NCI-H460 (cell line): ENCODE results near the gene ADAMTSL3. TPM values are rescaled to one million over a fixed set of nuclear protein-coding genes. Genes with fewer than 3 reads are reported as not detected.
"Not testable (repeated sequence)": the region's sequence is repeated elsewhere in the genome, so short reads cannot be mapped to it uniquely, and the experiment has no call there.

Experiments
- DNase-seq: peaks from one replicate; pipeline ENCODE4 v3.0.0-alpha.2; 2016; ENCODE audit warnings: low read depth; ENCODE audit errors: extremely low read depth
- total RNA-seq: library from RNA; depleted of rRNA; stranded (reverse); fragments of >200 nt; shearing (Covaris generic); gene quantifications from 2 replicates; pipeline ENCODE4 v1.2.3, GENCODE V29; 2014

The ADAMTSL3 gene
- total RNA-seq, 1 experiment from 2014 or later: not detected

DNA sequence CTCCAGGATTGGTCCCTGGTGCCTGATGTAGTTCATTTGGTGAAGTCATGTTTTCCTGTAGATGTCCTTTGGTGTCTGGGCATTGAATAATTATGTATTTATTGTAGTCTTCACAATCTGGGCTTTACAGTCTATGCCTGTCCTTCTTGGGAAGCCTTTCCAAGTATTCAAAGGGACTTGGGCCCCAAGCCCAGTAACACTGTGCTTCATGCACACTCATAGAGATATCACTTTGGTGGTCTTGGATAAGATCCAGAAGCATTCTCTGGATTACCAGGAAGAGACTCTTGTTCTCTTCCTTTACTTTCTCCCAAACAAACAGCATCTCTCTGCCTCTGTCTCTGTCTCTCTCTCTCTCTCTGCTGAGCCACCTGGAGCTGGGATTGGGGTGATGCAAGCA, 300.6 kb downstream of the ADAMTSL3 start:
- DNase-seq: no peak

DNA sequence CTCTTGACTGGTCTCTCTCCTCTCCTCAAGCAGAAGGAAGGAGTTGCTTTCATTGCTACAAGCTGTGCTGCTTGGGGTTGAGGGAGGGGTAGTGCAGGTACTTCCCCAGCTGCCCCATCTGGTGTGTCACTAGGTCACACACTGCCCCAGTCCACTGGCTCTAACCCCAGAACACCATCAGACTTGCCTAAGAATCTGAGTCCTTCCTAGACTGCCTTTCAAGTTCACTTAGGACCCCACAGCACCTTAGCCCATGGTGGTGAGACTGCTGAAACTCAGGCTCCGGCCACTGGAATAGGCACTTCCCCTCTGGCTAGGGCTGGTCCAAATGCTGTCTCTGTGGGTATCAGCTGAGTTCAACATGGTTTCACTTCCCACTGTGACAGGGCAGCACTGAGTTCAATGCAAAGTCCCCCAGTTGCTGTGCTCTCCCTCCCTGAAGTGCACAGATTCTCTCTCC, 301.9 kb downstream of the ADAMTSL3 start:
- no peak for DNase-seq

DNA sequence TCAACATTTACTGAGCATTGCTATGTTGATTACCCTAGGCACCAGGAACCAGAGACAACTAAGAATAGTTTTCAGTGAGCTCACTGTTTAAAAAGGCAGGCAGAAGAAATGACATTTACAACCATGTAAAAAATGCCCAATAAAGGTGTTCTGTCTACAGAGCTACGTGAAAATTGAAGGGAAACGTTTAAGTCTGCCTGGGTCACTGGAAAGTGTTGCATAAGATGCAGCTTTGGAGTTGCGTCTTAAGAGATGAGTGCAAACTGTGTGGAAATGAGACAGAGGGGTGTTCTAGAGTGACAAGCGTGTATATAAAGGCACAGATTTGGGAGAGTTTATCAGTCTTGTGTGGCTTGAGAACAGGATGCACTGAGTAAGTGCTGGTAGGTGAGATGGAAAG, 303.0 kb downstream of the ADAMTSL3 start:
- DNase-seq: no peak

DNA sequence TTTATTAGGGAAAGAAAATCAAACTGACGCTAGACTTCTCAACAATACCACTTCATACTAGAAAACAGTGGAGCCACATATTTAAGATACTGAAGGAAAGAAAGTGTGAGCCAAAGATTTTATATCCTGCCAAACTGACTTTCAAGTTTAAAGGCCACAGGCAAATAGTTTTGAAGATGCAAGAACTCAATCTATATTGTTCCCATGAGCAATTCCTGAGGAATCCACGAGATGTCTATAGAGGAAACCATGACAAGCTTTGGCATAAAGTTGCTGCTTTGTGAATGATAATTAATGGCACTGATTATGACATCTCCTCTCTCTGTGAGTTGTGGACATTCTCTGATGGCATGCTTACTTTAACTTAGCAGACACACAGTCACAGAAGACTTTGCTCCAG, 305.6 kb downstream of the ADAMTSL3 start:
- no peak for DNase-seq

DNA sequence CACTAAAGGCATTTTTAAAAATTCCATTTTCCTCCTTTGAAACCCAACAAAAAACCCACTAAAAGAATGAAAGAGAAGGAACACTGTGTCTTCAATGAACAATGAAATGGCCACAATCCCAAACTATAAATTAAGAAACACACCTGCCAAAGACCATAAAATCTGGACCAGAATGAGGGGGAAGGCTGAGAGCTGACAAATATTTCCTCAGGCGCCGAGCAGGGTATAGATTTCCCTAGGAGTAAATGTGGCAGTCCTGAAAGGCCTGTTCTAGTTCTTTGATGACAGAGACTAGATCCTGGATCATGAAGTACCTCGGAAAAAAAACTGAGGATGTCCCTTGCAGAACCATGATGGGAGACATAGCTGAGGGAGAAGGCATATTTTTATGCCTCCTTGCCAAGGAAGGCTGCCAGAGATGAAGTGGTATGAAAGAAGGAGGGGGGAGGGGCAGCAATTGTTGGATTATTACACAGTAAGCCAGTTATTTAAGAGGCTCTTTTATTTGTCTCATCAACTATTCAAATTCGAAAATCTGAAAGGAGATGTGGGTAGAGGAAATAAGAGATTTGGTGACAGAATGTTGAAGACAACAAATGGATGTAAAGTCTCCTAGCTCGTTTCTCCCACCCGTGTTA, 306.4 kb downstream of the ADAMTSL3 start:
- DNase-seq: no peak

DNA sequence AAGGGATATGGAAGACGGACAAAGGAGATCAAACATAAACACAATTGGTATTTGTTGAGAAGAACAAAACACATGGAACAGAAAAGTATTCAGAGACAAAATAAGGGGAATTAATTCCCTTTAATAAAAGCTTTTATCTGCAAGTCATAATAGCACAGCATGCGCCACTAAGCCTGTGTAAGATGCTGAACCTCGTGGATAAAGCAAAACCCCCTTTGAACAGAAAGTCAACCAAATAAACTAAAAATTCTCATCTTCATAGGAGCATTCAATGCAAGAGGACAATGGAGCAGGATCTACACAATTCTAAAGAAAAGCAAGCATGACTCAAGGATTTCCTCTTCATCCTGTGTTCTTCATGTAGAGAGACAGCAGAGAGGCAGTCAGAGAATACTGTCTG, 307.4 kb downstream of the ADAMTSL3 start:
- DNase-seq: no peak

DNA sequence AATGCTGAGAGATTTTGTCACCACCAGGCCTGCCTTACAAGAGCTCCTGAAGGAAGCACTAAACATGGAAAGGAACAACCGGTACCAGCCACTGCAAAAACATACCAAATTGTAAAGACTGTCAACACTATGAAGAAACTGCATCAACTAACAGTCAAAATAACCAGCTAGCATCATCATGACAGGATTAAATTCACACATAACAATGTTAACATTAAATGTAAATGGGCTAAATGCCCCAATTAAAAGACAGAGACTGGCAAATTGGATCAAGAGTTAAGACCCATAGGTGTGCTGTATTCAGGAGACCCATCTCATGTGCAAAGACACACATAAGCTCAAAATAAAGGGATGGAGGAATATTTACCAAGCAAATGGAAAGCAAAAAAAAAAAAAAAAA, 311.0 kb downstream of the ADAMTSL3 start:
- not testable (repeated sequence) for DNase-seq

DNA sequence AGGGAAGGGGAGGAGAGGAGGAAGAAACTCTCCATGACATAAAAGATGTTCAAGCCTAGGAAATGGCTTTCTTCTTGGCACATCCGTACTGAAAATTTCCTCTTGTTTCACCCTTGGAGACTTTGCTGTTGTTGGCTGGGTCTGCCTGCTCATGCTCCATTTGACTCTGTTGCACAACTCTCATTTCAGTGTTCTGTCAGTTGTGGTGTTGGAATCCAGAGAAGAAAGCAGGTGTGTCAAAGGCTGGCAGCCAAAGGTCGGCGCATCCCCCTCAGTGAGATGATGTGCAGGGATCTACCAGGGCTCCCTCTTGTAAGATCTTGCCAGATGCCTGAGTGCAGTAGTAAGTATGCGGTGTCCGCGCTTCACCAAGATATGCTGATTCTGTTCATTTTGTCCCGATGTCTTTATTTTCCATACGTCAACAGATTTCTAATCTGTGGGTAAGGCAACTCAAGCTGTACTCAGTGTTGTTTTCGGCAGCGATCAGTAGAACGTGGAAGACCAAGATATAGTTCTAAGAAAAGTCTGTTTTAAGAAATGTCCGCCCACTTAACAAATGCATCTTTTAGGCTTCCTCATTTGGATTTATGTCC, 316.5 kb downstream of the ADAMTSL3 start:
- DNase-seq: no peak

DNA sequence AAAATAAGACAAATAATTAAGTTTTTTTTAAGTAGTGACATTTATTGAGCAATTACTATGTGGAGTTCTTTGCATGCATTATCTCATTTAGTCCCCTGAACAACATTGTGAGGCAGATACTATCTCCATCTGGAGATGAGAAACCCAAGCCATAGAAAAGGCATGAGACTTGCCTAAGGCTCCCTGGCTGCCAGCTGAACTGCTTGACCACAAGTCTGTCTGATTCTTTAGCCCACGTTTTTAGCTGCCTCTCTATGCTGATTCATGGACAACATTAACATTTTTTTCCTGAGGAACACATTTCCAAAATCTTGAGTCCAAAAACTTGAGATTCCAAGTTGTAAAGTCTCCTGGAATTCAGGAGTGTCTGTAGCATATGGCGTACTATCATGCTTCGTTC, 318.1 kb downstream of the ADAMTSL3 start:
- no peak for DNase-seq

DNA sequence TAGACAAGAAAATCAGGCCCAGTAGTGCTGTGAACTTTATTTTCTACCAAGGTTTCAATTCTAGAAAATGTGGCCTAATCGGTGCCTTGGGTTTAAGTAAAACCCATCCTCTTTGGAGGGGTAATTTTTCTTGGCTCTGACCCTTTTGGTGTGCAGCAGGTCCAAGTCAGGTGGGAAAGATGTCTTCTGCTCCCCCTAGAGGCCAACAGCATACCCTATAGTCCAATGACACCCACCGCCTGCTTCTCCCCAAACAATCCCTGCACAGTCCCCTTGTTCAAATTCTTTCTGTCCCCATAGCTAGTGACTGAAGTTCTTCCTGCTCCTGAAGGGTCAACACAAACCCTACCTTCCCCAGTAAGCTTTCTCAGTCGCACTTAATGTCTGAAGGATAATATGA, 319.9 kb downstream of the ADAMTSL3 start:
- no peak for DNase-seq

DNA sequence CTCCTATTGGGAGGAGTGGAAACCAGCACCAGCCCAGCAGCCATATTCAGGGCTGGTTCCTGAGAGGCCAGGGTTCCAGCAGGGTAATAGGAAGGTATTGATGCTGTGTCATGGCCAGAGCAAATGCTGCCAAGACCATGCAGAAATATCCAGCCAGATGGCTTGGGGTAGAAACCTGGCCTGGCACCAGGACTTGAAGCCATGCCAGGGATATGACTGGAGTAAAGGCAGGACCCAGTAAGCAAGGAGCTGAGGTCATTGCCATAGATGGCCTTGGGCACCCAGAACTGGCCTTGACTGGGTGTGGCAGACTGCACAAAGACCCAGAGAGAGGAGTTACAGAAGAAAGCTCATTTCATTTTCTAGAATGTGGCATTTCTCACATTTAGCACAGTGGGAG, 324.1 kb downstream of the ADAMTSL3 start:
- no peak for DNase-seq

DNA sequence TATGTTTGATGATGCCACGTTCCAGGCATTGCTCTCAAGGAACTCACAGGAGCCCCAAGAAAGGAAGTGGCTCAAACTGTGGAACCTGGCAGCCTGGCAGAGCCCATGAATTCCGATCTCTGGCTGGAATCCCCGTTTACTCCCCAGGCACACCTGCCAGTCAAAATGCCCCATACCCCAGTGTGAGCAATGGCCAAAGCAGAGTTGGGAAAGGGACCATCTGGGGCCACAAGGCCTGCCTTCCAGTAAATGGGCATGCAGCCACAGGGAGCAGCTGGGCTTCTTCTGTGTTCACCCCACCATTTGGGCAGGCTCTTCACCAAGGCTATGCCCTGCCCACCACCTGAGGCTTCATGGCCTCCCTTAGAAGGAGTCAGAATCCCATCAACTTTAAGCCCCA, 324.7 kb downstream of the ADAMTSL3 start:
- DNase-seq: no peak

DNA sequence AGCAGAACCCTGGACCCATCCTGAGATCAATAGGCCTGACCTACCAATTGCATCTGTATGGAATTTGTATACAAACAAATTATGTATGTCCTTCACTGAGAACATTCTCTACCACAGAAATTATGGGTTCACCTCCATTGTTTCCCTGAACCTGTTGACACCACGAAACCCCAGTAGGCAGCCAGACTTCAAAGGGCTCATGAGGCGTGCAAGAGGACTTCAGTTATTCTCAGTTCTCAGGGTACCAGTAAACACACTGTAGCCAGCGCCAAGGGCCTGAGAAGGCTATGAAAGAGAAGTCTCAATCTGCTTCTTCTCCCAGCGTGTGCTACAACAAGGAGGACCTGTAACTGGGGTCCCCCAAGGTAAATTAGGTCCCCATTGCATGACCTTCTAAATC, 326.7 kb downstream of the ADAMTSL3 start:
- DNase-seq: no peak

DNA sequence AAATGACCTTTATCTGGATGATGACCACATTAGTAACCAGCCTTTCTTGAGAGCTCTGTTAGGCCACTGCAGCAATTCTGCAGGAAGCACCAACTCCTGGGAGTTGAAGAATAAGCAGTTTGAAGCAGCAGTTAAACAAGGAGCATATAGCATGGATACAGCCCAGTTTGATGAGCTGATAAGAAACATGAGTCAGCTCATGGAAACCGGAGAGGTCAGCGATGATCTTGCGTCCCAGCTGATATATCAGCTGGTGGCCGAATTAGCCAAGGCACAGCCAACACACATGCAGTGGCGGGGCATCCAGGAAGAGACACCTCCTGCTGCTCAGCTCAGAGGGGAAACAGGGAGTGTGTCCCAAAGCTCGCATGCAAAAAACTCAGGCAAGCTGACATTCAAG, 328.8 kb downstream of the ADAMTSL3 start:
- no peak for DNase-seq

DNA sequence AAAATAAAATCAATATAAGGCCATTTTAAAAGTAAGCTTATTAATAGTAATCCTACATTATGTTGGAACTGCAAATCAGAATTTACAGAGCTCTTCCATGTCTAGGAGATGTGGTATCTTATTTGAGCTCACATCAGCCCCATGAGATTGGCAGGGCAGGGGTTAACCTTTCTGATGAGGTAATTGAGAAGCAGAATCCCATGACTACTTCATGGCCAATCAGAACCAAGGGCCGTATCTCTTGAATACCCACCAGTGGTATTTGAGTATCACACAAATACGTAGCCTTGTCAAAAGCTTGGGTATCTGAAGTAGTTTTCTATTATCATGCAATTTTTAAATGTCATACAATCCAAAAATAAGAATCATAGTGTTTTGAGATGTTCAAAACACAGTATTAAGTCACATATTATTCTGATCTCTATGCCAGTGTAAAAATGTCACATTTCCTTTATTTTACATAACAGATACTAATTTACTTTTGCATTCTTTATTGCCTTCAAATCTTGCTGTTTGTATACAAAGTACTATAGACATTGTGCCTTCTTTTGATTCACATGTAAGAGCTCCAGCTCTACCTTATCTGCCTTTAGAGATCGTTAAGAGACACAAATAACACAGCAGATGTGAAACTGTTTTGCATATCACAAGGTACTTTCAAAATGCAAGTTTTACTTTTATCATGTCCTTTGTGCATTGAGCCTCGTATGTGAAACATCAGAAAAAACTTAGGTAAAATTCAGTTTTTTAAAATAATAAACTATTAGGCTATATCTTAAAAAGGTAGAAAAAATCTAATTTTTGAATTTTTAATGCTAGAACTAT, 329.9 kb downstream of the ADAMTSL3 start:
- no peak for DNase-seq

DNA sequence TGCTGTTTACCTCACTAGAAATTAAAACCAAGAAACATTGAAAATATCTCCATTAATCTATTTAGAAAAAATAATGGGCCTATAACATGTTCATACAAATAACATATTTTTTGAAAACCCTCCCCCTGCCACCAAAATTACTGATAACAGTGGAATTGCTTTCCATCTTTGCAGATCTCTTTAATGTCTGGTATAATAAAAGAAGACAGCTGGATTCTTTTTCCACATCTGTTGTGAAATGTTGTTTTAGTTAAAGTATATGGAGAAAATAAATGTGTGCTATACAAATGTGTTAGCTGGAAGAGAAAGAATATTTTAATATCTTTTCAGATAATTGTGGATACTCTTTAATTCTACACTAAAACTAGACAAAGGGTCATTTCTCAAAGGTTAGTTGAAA, 330.7 kb downstream of the ADAMTSL3 start:
- DNase-seq: no peak

DNA sequence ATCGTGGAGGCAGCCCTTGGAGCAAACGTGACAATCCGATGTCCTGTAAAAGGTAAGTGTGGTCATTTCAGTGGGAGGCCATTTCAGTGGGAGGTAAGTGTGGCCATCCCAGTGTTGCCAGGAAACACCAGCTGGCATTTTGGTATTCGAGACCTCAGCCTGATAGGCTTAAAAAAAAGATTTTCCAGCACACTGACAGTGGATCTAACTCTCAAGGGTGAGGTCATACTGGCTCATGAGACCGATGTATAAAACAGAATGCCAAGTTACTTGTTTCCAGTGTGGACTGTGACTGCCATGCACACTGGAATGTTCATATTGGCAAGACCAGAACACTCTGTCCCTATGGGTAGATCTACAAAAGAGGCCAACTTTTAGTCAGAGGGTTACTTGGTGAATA, 337.2 kb downstream of the ADAMTSL3 start:
- DNase-seq: no peak

DNA sequence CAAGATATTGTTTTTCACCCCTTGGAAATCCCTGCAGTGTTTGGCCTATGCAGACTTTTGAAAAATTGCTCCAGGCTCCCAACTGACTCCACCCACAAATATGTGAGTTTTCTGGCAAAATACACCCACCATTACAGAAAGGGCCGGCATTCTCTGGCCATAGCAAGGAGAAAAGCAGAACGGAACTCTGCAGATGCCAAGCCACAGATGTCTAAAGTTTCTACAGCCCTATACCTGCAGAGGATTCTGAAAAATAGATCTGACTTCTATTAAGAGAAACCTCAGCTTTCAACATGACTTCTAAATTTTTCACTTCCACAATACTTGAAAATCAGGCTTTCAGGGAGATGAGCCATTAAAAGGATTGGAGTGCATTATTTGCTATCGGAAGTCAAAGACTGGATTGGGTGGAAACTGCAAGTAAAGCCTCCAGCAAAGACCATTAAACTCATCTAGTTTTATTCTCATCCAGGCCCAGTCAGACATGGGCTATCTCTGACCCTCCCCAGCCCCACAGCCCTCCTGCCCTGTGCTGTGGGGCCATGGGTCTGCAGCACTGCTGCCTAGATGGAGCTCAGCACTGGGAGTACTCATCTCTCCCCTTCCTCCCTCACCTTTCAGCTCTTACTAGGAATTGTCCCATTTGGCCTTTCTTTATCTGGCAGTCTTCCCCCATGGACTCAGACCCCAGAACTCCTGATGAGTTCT, 338.6 kb downstream of the ADAMTSL3 start:
- DNase-seq: no peak

DNA sequence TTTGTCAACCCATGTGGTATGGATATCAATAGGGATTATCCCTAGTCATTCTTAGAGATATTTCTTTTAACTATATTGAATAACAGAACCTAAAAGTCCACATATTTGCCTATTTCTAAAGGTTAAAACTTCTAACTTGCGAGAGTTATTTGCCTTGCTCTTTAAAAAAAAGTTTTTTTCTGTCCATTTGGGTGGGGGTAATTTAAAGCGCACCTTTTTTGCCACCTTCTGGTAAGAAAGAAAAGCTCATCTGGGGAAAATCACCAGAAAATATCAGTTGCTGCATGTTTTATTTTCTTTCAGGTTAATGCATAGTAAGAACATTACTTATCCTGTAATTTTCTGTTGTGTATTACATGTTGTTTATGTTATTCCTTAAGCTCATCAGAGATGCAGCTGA, 339.7 kb downstream of the ADAMTSL3 start:
- DNase-seq: no peak

DNA sequence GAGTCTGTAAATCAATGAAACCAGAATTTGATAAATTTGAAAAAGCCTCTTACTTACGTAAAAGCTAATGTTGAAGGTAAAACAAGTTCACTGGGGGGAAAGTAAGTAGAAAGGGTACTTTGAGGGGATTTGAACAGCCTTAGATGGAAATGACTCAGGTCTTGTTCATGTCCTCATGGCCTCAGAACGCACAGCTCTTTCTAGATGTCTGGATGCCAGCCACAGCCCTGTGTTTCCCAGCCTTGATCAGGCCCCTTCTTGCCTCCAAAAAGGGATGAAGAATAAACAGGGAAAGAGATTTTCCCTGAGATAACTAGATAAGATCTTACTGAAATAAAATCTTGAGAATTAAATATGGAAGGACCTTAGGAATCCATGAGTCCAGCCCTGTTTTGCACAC, 344.6 kb downstream of the ADAMTSL3 start:
- DNase-seq: no peak

DNA sequence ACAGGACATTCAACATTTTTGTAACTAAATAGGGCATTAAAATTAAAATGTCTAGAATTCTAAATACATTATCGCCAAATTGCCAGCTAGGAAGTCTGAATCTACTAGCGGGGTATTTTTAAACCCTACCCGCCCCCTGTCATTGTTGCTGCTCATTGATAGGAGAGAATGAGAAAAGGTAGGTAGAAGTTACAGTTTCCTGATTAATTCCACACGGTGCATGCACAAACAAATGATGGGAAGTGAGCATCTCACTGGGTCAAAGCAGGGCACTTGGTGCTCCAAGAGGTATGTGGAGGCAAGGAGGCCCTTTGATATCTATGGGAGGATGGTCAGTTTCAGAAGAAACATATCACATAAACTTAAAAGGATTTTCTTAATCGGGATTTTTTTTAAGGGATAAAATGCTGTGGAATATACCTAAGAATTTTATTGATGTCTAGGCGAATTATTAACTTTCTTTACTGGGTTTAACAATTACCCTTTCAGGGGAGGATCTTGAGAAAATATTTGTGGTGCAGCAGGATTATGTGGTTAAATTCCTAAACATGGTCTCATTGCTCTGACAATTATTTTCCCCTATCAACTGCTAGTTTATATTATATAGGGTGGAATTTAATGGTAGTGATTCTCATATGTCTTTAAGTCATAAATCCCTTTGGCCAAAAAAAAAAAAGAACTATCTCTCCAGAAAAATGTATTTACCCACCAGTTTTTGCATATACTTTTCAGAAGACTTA, 345.6 kb downstream of the ADAMTSL3 start:
- DNase-seq: no peak
